Omental fat pad (tissue), 4 donors: ENCODE results near the gene AMBRA1. TPM values are rescaled to one million over a fixed set of nuclear protein-coding genes. Genes with fewer than 3 reads are reported as not detected.

Source experiments
- ATAC-seq: fragments of 150-250 bp; one replicate; pipeline ENCODE4 v1.9.1; 2016; ENCODE audit warnings: mild to moderate bottlenecking, moderate library complexity; ENCODE audit not compliant: low FRiP score
- DNase-seq: peaks from one replicate; pipeline ENCODE4 v3.0.0-alpha.2; 2019; ENCODE audit warnings: low spot score
- total RNA-seq, 4 donors: library from RNA; depleted of rRNA; stranded (reverse); fragments of >200 nt; gene quantifications; one replicate each; pipeline ENCODE4 v1.1.0, GENCODE V29; 2016
- TF ChIP-seq, protein P1 (sequence below), 3 donors: fragments of 450-650 bp; IDR thresholded peaks; one replicate each; pipeline ENCODE4 v1.5.1; 2016 to 2017; ENCODE audit warnings: antibody characterized with exemption in 3 of 3, mild to moderate bottlenecking in 3 of 3, moderate library complexity in 2 of 3

Gene AMBRA1
- total RNA-seq, 4 donors from 2014 or later: 19.2 to 41.0 (median 23.5) TPM

DNA sequence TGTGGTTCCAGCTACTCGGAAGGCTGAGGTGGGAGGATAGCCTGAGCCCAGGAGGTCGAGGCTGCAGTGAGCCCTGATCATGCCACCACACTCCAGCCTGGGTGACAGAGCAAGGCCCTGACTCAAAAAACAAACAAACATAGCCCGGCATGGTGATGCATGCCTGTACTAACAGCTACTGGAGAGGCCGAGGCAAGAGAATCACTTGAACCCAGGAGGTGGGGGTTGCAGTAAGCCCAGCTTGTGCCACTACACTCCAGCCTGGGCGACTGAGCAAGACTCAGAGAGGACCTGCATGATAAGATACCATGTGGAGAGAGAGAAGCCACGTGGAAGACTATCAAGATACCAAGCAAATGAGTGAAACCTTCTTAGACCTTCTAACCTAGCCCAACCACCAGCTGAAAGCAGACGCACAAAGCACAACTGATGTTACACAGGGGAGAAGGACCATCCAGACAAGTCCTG, 36.1 kb downstream of the AMBRA1 start:
- TF ChIP-seq, protein P1, sequence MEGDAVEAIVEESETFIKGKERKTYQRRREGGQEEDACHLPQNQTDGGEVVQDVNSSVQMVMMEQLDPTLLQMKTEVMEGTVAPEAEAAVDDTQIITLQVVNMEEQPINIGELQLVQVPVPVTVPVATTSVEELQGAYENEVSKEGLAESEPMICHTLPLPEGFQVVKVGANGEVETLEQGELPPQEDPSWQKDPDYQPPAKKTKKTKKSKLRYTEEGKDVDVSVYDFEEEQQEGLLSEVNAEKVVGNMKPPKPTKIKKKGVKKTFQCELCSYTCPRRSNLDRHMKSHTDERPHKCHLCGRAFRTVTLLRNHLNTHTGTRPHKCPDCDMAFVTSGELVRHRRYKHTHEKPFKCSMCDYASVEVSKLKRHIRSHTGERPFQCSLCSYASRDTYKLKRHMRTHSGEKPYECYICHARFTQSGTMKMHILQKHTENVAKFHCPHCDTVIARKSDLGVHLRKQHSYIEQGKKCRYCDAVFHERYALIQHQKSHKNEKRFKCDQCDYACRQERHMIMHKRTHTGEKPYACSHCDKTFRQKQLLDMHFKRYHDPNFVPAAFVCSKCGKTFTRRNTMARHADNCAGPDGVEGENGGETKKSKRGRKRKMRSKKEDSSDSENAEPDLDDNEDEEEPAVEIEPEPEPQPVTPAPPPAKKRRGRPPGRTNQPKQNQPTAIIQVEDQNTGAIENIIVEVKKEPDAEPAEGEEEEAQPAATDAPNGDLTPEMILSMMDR (IDR thresholded peaks at IDR 0.05): no peak
- no peak for DNase-seq
- ATAC-seq: no peak

DNA sequence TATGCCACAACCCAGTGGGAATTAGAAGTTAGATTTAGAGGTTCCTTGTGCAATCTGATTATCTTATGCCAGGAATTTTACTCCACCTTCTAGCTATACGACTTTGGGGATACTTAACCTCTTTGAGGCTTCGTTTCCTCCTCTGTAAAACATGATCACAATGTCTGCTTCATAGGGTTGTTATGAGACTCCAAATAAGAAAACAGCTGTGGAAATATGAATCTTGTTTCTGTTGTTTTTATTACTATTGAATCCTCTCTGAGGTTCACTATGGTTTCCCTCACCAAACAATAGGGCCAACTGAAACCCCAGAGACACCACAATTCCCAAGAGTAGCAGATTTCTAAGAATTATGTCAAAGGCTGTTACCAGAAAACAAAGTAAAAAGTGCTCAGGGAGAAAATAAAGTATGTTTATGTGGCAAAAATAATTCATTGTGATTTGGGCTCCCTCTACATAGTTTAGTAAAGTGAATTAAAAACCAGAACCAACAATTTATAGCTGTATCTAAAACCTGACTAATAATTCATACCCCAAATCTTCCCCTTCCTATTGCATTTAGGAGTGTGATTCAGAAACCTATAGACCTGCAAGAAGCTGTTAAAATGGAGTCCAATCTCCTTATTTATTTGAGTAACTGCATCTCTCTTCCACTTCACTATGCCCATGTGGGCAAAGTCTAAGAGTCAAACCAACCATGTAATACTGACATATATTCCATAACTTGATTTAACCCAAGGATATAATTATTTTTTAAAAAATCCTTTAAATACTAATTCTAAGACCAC, 38.4 kb downstream of the AMBRA1 start:
- no peak for DNase-seq
- ATAC-seq: no peak
- TF ChIP-seq, protein P1 (IDR thresholded peaks at IDR 0.05): no peak

DNA sequence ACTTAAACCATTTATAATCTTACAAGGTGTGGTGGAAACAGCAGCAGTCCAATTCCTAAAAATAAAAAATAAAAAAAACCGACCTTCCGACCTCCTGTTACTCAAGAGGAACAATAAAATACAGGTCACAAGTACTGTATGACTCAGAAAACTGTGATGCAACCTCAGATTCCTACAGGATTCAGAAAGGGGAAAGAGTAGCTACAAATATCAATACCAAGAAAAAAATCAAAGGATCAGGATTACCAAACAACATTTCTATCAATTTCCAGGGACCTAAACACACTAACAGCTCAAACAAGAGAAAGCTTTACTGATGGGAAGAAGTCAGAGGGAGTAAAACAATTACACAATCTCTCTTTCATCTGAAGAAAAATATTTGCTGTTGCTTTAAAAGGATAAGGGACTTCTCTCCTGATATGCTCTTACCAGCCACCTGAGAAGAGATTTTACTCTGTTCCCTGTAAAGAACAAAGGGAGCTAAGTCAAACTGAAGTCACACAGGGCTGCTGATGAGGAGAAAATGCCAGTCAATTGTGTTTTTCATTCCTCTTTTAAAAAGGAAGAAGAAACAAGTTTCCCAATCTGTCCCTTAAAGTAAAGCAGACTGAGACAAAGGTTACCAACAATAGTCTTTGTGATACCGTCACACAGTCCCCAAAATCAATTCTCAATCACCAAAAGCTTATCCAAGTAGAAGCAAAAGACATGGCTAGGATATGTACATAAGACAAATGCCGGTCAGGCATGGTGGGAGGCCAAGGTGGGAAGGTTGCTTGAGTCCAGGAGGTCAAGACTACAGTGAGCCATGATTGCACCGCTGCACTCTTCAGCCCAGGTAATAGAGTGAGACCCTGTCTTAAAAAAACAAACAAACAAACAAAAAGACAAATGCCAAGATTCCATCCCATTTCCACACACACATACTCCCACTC, 39.3 kb downstream of the AMBRA1 start:
- TF ChIP-seq, protein P1 (IDR thresholded peaks at IDR 0.05): no peak
- ATAC-seq: peak; percentile 75
- DNase-seq: no peak

DNA sequence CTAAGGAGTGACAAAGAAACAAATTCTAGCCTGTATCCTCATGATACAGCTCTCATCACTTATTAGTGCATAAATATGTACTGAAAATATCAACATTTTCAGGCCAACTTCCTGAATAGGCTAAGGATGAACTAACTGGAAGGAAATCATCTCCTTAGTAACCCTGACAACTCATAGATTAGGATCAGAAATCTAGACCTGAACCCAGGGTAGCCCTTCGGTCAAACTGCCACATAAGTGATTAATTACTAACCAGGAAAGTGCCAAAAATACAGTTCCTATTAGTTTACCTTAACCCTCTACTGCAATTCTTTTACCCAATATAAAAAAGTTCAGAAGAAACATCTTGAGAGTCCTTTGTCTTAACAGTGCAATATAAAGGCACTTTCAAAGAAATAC, 40.0 kb downstream of the AMBRA1 start:
- no peak for DNase-seq
- ATAC-seq: peak; percentile 9
- TF ChIP-seq, protein P1 (IDR thresholded peaks at IDR 0.05): no peak

DNA sequence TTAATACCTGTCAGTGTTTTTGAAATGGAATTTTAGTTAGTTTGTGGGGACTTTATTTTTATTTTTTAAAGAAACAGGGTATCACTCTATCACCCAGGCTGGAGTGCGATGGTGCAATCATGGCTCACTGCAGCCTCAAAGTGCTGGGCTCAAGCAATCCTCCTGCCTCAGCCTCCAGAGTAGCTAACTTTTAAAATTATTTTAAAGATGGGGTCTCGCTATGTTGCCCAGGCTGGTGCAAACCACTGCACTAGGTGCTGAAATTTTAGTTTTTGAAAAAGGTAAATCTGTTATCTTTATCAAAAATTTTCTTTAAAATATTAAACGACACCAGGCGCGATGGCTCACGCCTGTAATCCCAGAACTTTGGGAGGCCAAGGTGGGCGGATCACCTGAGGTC, 42.6 kb downstream of the AMBRA1 start:
- TF ChIP-seq, protein P1 (IDR thresholded peaks at IDR 0.05): no peak
- ATAC-seq: no peak
- no peak for DNase-seq

DNA sequence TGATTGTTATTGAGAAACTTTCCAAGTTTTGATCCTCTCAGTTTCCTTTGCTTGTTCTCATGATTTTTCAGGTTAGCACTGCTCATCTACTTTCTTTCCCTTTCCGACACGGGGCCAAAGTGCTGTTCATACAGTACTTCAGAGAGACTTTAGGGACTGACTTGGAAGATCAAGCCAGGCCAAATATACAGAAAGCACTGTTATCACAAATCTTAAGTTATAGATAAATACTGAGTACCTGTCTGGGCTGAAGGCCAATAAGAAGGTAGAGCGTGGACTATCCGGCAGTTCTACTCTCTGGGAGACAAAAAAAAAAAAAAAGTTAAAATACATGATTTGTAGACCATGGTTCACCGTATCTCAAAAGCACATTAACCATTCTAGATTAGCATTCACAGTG, 46.2 kb downstream of the AMBRA1 start:
- TF ChIP-seq, protein P1 (IDR thresholded peaks at IDR 0.05): no peak
- DNase-seq: no peak
- ATAC-seq: no peak
